DOHH2 (cell line): ENCODE data around the gene TMEM69.
"Not testable (repeated sequence)": the region's sequence is repeated elsewhere in the genome, so short reads cannot be mapped to it uniquely, and the experiment has no call there.

Experiments
- H3F3A ChIP-seq: fragments of 200-600 bp; sonication (generic), shearing (Covaris generic); 2 replicates; pipeline ENCODE4 v1.6.0; 2016; ENCODE audit warnings: antibody characterized with exemption, mild to moderate bottlenecking; ENCODE audit not compliant: control insufficient read depth, insufficient read depth
- H3K27ac ChIP-seq: fragments of 200-600 bp; sonication (generic); 2 replicates; pipeline ENCODE4 v1.5.1; 2014; ENCODE audit warnings: low read depth, mild to moderate bottlenecking, low read length, moderate library complexity
- H3K27me3 ChIP-seq: fragments of 200-600 bp; sonication (generic); 2 replicates; pipeline ENCODE4 v1.6.1; 2014; ENCODE audit warnings: mild to moderate bottlenecking, low read length, mixed read lengths; ENCODE audit not compliant: control insufficient read depth
- H3K36me3 ChIP-seq: fragments of 200-600 bp; sonication (generic); 2 replicates; pipeline ENCODE4 v1.6.1; 2014; ENCODE audit warnings: mild to moderate bottlenecking, low read length, moderate library complexity, mixed read lengths; ENCODE audit not compliant: control insufficient read depth
- H3K4me1 ChIP-seq: fragments of 200-600 bp; sonication (generic); 2 replicates; pipeline ENCODE4 v1.6.1; 2014; ENCODE audit warnings: mild to moderate bottlenecking, low read length, mixed read lengths; ENCODE audit not compliant: control insufficient read depth
- H3K4me2 ChIP-seq: fragments of 200-600 bp; sonication (generic); 2 replicates; pipeline ENCODE4 v1.6.0; 2014; ENCODE audit warnings: mild to moderate bottlenecking, low read length, moderate library complexity
- H3K4me3 ChIP-seq: fragments of 200-600 bp; sonication (generic); 2 replicates; pipeline ENCODE4 v1.5.1; 2014; ENCODE audit warnings: mild to moderate bottlenecking, low read length, mixed read lengths
- H3K79me2 ChIP-seq: fragments of 200-600 bp; sonication (generic); 2 replicates; pipeline ENCODE4 v1.6.1; 2014; ENCODE audit warnings: mild to moderate bottlenecking, low read length, mixed read lengths; ENCODE audit not compliant: control insufficient read depth
- H3K9me2 ChIP-seq: fragments of 200-600 bp; sonication (generic); replicated peaks from 2 replicates; pipeline ENCODE4 v1.6.1; 2014; ENCODE audit warnings: mild to moderate bottlenecking, low read length, mixed read lengths; ENCODE audit not compliant: control insufficient read depth
- H3K9me3 ChIP-seq: fragments of 200-600 bp; sonication (generic); 2 replicates; pipeline ENCODE4 v1.6.1; 2014; ENCODE audit warnings: antibody characterized with exemption, low read length, mixed read lengths; ENCODE audit not compliant: control insufficient read depth, insufficient read depth
- H4K20me1 ChIP-seq: fragments of 200-600 bp; sonication (generic); 2 replicates; pipeline ENCODE4 v1.6.0; 2014; ENCODE audit warnings: low read depth, mild to moderate bottlenecking, antibody characterized with exemption, low read length, moderate library complexity; ENCODE audit not compliant: control insufficient read depth, insufficient read depth
- EZH2phosphoT487 ChIP-seq: fragments of 200-600 bp; sonication (generic); IDR thresholded peaks from 2 replicates; pipeline ENCODE4 v1.6.1; 2017; ENCODE audit warnings: borderline replicate concordance, mild to moderate bottlenecking, antibody characterized with exemption, low read length, moderate library complexity, mixed read lengths
- TF ChIP-seq, protein P1 (sequence below): fragments of 200-600 bp; sonication (generic); IDR thresholded peaks from one replicate; pipeline ENCODE4 v1.5.1; 2014; ENCODE audit warnings: antibody characterized with exemption, mild to moderate bottlenecking, low read depth, low read length; ENCODE audit not compliant: poor library complexity, severe bottlenecking

TMEM69 gene

GRCh38 chr1:45669859-45670655 lies 17.9 kb upstream of the TMEM69 start:
- Histone ChIP-seq H3K4me1 (0 out of 2 replicates have a peak, but pooled peaks cover 7% of the 10 kb centered on the region), H3K36me3 (peaks cover 46% of the 10 kb centered on the region), H3K9me2 (no peaks in the 10 kb centered on the region), H3K27ac (no peak overlapping the region), H4K20me1 (peaks cover 33% of the 10 kb centered on the region; the same call in 1 of the 2 replicates), H3K79me2 (peaks cover 100% of the 10 kb centered on the region), H3K4me3 (no peak overlapping the region), H3K27me3 (no peaks in the 10 kb centered on the region), H3K9me3 (no peaks in the 10 kb centered on the region), H3K4me2 (no peak overlapping the region), H3F3A (peaks cover 3% of the 10 kb centered on the region)
- TF ChIP-seq, protein P1, sequence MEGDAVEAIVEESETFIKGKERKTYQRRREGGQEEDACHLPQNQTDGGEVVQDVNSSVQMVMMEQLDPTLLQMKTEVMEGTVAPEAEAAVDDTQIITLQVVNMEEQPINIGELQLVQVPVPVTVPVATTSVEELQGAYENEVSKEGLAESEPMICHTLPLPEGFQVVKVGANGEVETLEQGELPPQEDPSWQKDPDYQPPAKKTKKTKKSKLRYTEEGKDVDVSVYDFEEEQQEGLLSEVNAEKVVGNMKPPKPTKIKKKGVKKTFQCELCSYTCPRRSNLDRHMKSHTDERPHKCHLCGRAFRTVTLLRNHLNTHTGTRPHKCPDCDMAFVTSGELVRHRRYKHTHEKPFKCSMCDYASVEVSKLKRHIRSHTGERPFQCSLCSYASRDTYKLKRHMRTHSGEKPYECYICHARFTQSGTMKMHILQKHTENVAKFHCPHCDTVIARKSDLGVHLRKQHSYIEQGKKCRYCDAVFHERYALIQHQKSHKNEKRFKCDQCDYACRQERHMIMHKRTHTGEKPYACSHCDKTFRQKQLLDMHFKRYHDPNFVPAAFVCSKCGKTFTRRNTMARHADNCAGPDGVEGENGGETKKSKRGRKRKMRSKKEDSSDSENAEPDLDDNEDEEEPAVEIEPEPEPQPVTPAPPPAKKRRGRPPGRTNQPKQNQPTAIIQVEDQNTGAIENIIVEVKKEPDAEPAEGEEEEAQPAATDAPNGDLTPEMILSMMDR = no peak
- TF ChIP-seq EZH2phosphoT487 = no peak

GRCh38 chr1:45673956-45674355 lies 14.0 kb upstream of the TMEM69 start:
- peaks cover 12% of the 10 kb centered on the region for H3K4me1 ChIP-seq
- H3K36me3 ChIP-seq = peaks cover 61% of the 10 kb centered on the region
- H3K4me2 ChIP-seq = no peak overlapping the region
- H3K27me3 ChIP-seq = no peaks in the 10 kb centered on the region
- no peaks in the 10 kb centered on the region for H3K9me3 ChIP-seq
- peaks cover 3% of the 10 kb centered on the region; the same call in 1 of the 2 replicates for H3F3A ChIP-seq
- peaks cover 99% of the 10 kb centered on the region for H3K79me2 ChIP-seq
- H3K27ac ChIP-seq = no peak overlapping the region
- no peak overlapping the region for H3K4me3 ChIP-seq
- peaks cover 26% of the 10 kb centered on the region; the same call in 1 of the 2 replicates for H4K20me1 ChIP-seq
- TF ChIP-seq, protein P1 = no peak
- TF ChIP-seq EZH2phosphoT487 = no peak
- no peaks in the 10 kb centered on the region for H3K9me2 ChIP-seq

DNA sequence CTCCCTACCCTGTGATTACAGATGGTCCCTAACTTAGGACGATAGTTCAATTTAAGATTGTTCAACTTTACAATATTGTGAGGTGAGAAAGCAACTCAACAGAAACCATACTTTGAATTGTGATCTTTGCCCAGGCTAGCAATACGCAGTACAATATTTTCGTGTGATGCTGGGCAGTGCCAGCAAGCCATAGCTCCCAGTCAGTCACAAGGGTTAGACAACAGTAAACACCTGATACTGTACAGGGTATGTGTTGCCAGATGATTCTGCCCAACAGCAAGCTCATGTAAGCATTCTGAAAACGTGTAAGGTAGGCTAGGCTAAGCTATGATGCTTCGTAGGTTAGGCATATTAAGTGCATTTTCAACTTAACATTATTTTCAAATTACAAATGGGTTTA lies 13.5 kb upstream of the TMEM69 start:
- Histone ChIP-seq H3K9me2 (no peaks in the 10 kb centered on the region), H3K4me2 (no peak overlapping the region), H3K79me2 (peaks cover 99% of the 10 kb centered on the region), H3K36me3 (peaks cover 61% of the 10 kb centered on the region), H3K27me3 (no peaks in the 10 kb centered on the region), H3K9me3 (no peaks in the 10 kb centered on the region), H3K4me1 (peaks cover 17% of the 10 kb centered on the region), H3K27ac (no peak overlapping the region), H3K4me3 (no peak overlapping the region), H3F3A (peaks cover 3% of the 10 kb centered on the region; the same call in 1 of the 2 replicates), H4K20me1 (peaks cover 21% of the 10 kb centered on the region; the same call in 1 of the 2 replicates)
- TF ChIP-seq, protein P1 = no peak
- TF ChIP-seq EZH2phosphoT487 = no peak

- not testable (repeated sequence) for H3F3A ChIP-seq, H3K27ac ChIP-seq, H3K9me3 ChIP-seq, H3K27me3 ChIP-seq, H3K4me2 ChIP-seq, H3K9me2 ChIP-seq, H3K4me3 ChIP-seq
- peaks cover 99% of the 10 kb centered on the region for H3K79me2 ChIP-seq
- peaks cover 18% of the 10 kb centered on the region for H4K20me1 ChIP-seq
- peaks cover 28% of the 10 kb centered on the region for H3K4me1 ChIP-seq
- peaks cover 68% of the 10 kb centered on the region for H3K36me3 ChIP-seq
Observed at GRCh38 chr1:45676553-45676952, 11.4 kb upstream of the TMEM69 start.
